GM19351 (cell line): ENCODE measurements around the gene ARHGAP6.

Experiments
- ATAC-seq: cut with Tn5 transposase; IDR thresholded peaks from one replicate; pipeline ENCODE4 v1.9.1; 2021; ENCODE audit warnings: mild to moderate bottlenecking, moderate library complexity; ENCODE audit not compliant: unreplicated experiment

The ARHGAP6 gene

GRCh38 chrX:11189097-11189496 is 476.6 kb downstream of the ARHGAP6 start:
- ATAC-seq: no peak

- peak; percentile 74 for ATAC-seq
These were observed 477.1 kb downstream of the ARHGAP6 start for GRCh38 chrX:11188664-11189063.

- ATAC-seq: no peak
These were observed 478.7 kb downstream of the ARHGAP6 start for GRCh38 chrX:11187001-11187400.

GRCh38 chrX:11185861-11186260 is 479.9 kb downstream of the ARHGAP6 start:
- ATAC-seq: no peak

- ATAC-seq: no peak
These were observed 485.1 kb downstream of the ARHGAP6 start for GRCh38 chrX:11180571-11180970.

GRCh38 chrX:11172415-11172814 is 493.3 kb downstream of the ARHGAP6 start:
- no peak for ATAC-seq

- ATAC-seq: no peak
These were observed 493.8 kb downstream of the ARHGAP6 start for GRCh38 chrX:11171956-11172355.

GRCh38 chrX:11164433-11164832 is 501.3 kb downstream of the ARHGAP6 start:
- no peak for ATAC-seq

GRCh38 chrX:11159149-11159548 is 506.6 kb downstream of the ARHGAP6 start:
- ATAC-seq: no peak

GRCh38 chrX:11151799-11152559 is 513.7 kb downstream of the ARHGAP6 start:
- no peak for ATAC-seq

GRCh38 chrX:11148401-11148800 is 517.3 kb downstream of the ARHGAP6 start:
- no peak for ATAC-seq

GRCh38 chrX:11146411-11146810 is 519.3 kb downstream of the ARHGAP6 start:
- no peak for ATAC-seq

- peak; percentile 93 for ATAC-seq
These were observed 521.6 kb downstream of the ARHGAP6 start for GRCh38 chrX:11143931-11144678.

- ATAC-seq: no peak
These were observed 527.0 kb downstream of the ARHGAP6 start for GRCh38 chrX:11138498-11139390.

- no peak for ATAC-seq
These were observed 528.1 kb downstream of the ARHGAP6 start for GRCh38 chrX:11137543-11138139.

- no peak for ATAC-seq
These were observed 530.0 kb downstream of the ARHGAP6 start for GRCh38 chrX:11135564-11136185.

- ATAC-seq: no peak
These were observed 534.6 kb downstream of the ARHGAP6 start for GRCh38 chrX:11131146-11131545.

GRCh38 chrX:11130136-11130535 is 535.6 kb downstream of the ARHGAP6 start:
- no peak for ATAC-seq

- ATAC-seq: no peak
These were observed 536.1 kb downstream of the ARHGAP6 start for GRCh38 chrX:11129534-11130105.

- no peak for ATAC-seq
These were observed 540.7 kb downstream of the ARHGAP6 start for GRCh38 chrX:11125060-11125459.
